GM19193 (cell line): ENCODE results near the gene PNPLA6.

Experiments used
- POLR2A ChIP-seq: IDR thresholded peaks from 4 replicates; pipeline ENCODE4 v1.6.1; 2011; ENCODE audit not compliant: insufficient read depth, insufficient read length; ENCODE audit errors: extremely low read depth

PNPLA6 gene

DNA sequence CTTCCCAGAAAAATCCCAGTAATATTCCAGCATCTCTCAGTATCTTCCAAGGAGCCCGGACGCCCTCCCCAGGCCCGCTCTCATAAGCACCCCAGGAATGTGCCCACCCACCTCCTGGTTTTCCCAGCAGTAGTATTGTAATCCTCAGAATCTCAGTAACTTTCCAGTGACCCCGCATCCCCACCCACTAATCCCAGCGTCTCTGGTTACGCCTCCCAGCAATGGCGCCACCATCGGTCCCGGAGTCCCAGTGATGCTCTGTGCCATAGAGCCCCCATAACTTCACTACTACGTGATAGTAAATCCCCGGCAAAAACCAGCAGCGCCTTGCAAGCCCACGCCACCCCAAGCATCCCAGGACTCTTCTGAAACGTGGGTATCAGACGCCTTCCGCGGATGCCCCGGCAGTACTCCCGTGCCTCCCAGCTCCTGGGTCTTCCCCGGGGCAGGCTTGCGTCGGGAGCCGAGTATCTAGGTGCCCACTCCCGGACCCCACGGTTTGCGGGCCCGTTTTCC, 928 bp upstream of the PNPLA6 start:
- no peak for TF ChIP-seq POLR2A

DNA sequence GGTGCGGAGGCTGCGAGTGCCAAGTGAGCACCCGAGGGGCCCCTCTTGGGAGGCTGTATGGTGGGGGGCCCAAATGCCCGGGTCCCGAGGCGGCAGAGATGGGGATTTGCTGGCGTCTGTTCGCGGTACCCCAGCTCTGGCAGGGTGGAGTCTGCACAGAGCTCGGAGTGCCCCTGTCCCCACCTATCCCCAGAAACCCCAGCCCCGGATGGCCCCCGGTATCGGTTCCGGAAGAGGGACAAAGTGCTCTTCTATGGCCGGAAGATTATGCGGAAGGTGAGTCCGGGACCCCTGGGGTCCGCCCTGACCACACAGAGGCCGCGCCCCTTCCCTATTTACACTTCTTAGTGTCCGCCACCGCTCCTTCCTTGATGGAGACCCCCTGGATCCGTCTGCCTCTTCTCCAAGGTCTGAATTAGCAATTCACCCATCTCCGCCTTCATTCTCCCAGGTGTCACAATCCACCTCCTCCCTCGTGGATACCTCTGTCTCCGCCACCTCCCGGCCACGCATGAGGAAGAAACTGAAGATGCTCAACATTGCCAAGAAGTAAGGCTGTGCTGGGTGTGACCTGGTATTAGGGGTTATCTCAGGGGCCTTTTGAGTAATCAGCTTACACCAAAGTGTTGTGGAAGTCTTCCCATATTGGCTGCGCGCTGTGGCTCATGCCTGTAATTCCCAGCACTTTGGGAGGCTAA, 630 bp downstream of the PNPLA6 start:
- no peak for TF ChIP-seq POLR2A

DNA sequence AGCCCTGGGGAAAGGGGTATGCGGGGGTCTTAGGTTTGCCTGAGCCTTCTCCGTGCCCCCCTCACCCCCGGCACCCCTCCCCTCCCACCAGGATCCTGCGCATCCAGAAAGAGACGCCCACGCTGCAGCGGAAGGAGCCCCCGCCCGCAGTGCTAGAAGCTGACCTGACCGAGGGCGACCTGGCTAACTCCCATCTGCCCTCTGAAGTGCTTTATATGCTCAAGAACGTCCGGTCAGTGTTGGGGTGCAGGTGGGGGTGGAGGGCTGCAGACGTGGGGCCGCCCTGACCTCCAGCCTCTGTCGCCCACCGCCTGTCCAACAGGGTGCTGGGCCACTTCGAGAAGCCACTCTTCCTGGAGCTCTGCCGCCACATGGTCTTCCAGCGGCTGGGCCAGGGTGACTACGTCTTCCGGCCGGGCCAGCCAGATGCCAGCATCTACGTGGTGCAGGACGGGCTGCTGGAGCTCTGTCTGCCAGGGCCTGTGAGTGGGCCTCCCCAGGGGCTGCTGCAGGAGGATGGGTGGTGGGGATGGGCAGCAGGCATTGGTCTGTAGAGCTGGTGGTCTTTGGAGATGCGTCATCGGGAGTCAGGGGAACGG, 4.4 kb downstream of the PNPLA6 start:
- no peak for TF ChIP-seq POLR2A

DNA sequence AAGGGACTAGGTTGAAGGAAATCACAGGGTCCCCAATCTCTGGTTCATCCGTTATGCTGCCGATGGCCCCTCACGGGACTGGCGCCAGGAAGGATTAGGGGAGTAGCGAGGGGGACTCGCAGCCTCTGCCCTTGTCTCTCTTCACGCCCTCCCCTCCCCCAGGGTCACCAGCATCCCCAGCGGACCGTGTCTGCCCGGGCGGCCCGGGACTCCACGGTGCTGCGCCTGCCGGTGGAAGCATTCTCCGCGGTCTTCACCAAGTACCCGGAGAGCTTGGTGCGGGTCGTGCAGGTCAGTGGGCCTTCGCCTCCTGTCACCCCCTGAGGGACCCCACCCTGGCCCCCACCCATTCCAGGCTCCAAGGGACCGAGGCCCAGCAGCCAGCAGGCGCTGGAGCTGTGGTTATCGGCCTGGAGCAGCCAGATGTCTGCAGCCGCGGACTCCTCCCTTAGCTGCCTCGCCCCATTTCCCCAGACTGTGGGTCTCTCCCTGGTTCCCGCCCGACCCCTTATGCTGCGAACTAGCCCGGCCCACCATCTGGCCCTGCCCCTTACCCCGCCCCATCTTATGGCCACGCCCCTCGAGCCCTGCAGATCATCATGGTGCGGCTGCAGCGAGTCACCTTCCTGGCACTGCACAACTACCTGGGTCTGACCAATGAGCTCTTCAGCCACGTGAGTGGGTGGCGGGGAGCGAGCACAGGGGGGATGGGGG, 5.4 kb downstream of the PNPLA6 start:
- TF ChIP-seq POLR2A: no peak

DNA sequence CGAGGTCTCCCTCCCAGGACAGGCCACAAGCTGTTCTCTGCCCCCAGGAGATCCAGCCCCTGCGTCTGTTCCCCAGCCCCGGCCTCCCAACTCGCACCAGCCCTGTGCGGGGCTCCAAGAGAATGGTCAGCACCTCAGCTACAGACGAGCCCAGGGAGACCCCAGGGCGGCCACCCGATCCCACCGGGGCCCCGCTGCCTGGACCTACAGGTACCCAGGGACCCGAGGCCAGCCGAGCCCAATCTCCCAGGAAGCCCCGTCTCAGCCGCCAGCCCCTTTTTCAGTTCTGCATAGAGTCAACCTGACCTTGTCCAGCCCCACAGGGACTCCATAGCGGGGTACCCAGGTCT, 5.9 kb downstream of the PNPLA6 start:
- no peak for TF ChIP-seq POLR2A

DNA sequence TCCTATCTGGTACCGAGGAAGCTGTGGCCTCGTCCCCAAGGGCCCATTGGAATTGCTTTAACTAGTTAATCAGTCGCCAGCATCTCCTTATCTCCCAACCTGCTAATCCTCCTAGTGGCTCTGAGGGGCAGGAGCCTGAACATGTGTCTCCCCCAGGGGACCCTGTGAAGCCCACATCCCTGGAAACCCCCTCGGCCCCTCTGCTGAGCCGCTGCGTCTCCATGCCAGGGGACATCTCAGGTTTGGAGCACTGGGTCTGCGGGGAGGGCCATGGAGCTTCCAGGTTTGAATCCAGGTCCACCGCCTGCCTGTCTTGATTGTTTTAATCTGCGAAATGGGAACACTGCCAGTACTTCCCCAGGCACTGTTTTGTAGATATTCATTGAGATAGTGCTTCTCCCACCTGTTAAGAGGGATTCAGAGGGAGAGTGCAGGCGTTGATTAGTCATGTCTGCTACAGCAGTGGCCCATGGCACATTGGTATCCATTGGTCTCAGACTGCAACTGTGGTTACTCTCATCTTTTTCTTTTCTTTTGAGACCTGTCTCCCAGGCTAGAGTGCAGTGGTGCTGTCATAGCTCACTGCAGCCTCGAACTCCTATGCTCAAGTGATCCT, 6.4 kb downstream of the PNPLA6 start:
- TF ChIP-seq POLR2A: no peak

DNA sequence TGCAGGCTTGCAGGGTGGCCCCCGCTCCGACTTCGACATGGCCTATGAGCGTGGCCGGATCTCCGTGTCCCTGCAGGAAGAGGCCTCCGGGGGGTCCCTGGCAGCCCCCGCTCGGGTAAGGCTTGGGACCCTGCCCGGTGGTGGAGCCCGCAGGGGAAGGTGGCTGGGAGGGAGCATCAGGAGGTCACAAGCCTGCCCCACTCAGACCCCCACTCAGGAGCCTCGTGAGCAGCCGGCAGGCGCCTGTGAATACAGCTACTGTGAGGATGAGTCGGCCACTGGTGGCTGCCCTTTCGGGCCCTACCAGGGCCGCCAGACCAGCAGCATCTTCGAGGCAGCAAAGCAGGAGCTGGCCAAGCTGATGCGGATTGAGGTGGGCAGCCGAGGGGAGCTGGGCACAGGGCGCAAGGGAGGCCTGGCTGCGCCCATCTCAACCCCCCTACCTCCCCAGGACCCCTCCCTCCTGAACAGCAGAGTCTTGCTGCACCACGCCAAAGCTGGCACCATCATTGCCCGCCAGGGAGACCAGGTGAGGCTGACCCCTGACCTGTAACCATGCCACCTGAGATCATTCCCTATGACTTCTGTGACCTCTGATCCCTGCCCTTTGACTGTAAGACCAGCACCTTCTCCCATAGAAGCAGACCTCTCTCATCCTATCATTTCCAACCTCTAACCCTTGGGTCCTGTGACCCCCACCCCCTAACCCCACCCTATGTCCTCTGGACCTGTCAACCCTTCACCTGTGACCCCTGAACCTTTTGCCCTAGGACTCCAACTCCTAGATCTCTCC, 7.2 kb downstream of the PNPLA6 start:
- TF ChIP-seq POLR2A: no peak

DNA sequence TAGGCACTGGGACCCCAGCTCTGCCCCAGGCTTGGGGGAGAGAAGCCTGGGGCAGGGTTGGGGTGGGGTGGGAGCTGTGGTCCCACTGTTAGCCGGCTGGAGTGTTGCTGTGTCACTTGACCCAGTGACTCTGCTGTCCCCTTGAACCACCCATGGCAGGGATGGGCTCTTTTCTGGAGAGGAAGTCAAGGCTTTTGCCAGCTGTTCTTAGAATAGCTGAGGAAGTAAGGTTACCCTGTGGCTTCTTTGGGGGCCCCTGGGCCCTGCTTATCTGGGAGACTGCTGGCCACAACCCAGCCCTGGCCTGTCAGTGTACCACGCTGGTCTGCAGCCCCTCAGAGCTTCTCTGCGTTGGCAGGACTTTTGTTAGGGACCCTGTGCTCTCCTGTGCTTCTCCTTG, 9.1 kb downstream of the PNPLA6 start:
- TF ChIP-seq POLR2A: no peak

DNA sequence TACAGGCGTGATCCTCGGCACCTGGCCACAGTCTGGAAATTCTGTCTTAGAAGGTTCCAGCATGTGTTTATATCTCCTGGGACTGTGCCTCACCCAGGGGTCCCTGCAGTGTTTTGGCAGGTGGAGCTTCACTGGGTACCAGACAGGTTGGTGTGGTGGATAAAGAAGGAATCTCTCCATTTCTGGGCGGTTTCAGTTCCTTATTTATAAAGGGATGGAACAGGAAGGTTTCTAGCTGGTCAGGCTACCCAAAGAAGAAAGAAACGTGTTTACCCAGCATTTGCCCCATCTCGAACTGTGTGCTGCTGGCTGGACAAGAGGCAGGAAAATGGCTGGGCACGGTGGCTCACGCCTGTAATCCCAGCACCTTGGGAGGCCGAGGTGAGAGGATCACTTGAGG, 9.8 kb downstream of the PNPLA6 start:
- TF ChIP-seq POLR2A: no peak

DNA sequence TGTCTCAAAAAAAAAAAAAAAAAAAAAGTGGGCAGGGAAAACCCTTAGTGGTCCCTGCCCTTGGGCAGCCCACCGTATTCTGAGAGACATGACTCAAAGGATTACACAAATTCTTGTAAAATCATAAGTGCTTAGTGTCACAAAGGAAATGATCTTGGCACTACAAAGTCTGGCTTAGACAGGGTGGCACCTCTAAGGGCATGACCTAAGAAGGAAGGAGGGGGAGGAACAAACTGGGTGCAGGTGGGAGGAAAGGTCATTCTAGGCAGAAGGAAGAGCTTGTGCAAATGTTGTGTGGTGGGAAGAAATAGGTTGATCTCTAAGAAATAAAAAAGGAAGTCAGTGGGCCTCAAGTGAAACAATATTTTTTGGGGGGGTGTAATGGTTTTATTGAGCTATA, 10.4 kb downstream of the PNPLA6 start:
- no peak for TF ChIP-seq POLR2A

DNA sequence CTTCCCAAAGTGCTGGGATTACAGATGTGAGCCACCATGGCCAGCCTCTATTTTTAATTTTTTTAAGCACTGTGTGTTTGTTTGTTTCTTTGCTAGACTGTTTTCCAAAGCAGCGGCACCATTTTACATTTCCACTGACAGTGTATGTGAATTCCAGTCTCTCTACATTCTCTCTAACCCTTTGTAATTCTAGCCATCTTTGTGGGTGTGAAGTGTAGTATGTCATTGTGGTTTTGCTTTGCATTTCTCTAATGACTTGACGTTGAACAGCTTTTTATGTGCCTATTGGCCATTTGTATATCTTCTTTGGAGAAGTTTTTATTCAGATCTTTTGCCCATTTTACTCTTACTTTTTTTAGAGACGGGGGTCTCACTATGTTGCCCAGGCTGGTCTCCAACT, 11.6 kb downstream of the PNPLA6 start:
- no peak for TF ChIP-seq POLR2A

DNA sequence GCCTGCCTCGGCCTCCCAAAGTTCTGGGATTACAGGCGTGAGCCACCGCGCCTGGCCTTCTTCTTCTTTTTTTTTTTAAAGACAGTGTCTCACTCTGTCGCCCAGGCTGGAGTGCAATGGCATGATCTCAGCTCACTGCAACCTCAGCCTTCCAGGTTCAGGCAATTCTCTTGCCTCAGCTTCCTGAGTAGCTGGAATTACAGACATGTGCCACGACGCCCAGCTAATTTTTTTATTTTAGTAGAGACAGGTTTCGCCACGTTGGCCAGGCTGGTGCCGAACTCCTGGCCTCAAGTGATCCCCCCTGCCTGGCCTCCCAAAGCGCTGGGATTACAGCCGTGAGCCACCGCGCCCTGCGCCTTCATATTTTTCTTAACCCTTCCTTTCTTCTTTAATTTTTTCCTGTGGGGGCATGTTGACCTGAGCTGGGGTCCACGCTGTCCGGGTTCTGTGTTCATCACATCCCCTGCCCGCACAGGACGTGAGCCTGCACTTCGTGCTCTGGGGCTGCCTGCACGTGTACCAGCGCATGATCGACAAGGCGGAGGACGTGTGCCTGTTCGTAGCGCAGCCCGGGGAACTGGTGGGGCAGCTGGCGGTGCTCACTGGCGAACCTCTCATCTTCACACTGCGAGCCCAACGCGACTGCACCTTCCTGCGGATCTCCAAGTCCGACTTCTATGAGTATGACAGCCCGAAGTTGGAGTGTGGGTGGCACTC, 14.1 kb downstream of the PNPLA6 start:
- no peak for TF ChIP-seq POLR2A

DNA sequence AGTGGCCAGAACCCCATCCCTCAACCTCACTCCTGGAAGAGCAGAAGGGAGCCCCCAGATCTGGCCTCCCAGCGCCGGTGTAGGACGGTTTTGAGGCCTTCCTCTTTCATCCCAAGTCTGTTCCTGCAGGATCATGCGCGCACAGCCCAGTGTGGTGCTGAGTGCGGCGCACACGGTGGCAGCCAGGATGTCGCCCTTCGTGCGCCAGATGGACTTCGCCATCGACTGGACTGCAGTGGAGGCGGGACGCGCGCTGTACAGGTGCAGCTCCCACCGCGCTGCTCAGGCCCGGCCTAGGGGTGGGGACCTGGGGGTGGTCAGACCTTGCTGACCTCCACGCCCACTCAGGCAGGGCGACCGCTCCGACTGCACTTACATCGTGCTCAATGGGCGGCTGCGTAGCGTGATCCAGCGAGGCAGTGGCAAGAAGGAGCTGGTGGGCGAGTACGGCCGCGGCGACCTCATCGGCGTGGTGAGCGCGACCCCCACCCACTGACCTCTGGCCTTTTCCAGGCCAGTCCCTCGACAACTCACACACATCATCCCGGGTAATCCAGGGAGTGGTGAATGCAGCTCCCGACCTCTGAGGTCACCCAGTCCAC, 14.8 kb downstream of the PNPLA6 start:
- TF ChIP-seq POLR2A: no peak
